Nephron (organoid): ENCODE results near the gene MUC7.

Experiments
- H3K27ac Mint-ChIP-seq, 3 experiments: 2 replicates each; pipeline ENCODE4 v1.8.0; 2020; ENCODE audit warnings: mixed read lengths in 3 of 3, mild to moderate bottlenecking in 2 of 3, moderate library complexity in 1 of 3
- H3K27me3 Mint-ChIP-seq: 2 replicates; pipeline ENCODE4 v1.8.0; 2021; ENCODE audit warnings: low read depth, mild to moderate bottlenecking, moderate library complexity, mixed read lengths
- H3K36me3 Mint-ChIP-seq: 2 replicates; pipeline ENCODE4 v1.8.0; 2020; ENCODE audit warnings: low read depth, mixed read lengths
- H3K4me1 Mint-ChIP-seq: 2 replicates; pipeline ENCODE4 v1.8.0; 2020; ENCODE audit warnings: mixed read lengths
- H3K4me3 Mint-ChIP-seq, 3 experiments: 2 replicates each; pipeline ENCODE4 v1.8.0; 2020; ENCODE audit warnings: mild to moderate bottlenecking in 3 of 3, mixed read lengths in 3 of 3, moderate library complexity in 2 of 3
- H3K9me3 Mint-ChIP-seq: 2 replicates; pipeline ENCODE4 v1.8.0; 2020; ENCODE audit warnings: mixed read lengths
- CTCF ChIP-seq, 3 experiments: fragments of 200-600 bp; sonication (generic); IDR thresholded peaks; one replicate each; pipeline ENCODE4 v1.5.0; 2021; ENCODE audit warnings: antibody characterized with exemption in 3 of 3; ENCODE audit not compliant: unreplicated experiment in 3 of 3

Gene MUC7

GRCh38 chr4:70518269-70518668 lies 46.3 kb downstream of the MUC7 start, which contains the start of gene AMTN:
Gene AMTN (plus strand): TSS chr4:70518569. CDS start chr4:70518778, 209 bp downstream.
- Mint-ChIP-seq H3K27me3 (peaks cover 4% of the 10 kb centered on the region), H3K36me3 (no peaks in the 10 kb centered on the region), H3K27ac (no peak within 1 kb of the TSS), H3K4me1 (no peaks in the 10 kb centered on the region), H3K4me3 (no peak within 1 kb of the TSS), H3K9me3 (no peaks in the 10 kb centered on the region)
- no peak for TF ChIP-seq CTCF (IDR thresholded peaks at IDR 0.05; ENCODE audit: unreplicated experiment in 3 of 3)

GRCh38 chr4:70518716-70519115 lies 46.7 kb downstream of the MUC7 start:
- TF ChIP-seq CTCF (IDR thresholded peaks at IDR 0.05; ENCODE audit: unreplicated experiment in 3 of 3), result no peak
- H3K27ac Mint-ChIP-seq, result no peak overlapping the region
- no peak overlapping the region for H3K4me3 Mint-ChIP-seq
- H3K36me3 Mint-ChIP-seq, result no peaks in the 10 kb centered on the region
- no peaks in the 10 kb centered on the region for H3K9me3 Mint-ChIP-seq
- no peaks in the 10 kb centered on the region for H3K27me3 Mint-ChIP-seq
- no peaks in the 10 kb centered on the region for H3K4me1 Mint-ChIP-seq

- H3K9me3 Mint-ChIP-seq, result no peaks in the 10 kb centered on the region
Measured at GRCh38 chr4:70522626-70523025, 50.6 kb downstream of the MUC7 start.

GRCh38 chr4:70530997-70531396 lies 59.0 kb downstream of the MUC7 start:
- Mint-ChIP-seq H3K9me3 (no peaks in the 10 kb centered on the region), H3K4me3 (no peak overlapping the region), H3K27me3 (no peaks in the 10 kb centered on the region), H3K27ac (no peak overlapping the region), H3K36me3 (no peaks in the 10 kb centered on the region), H3K4me1 (no peaks in the 10 kb centered on the region)
- TF ChIP-seq CTCF (IDR thresholded peaks at IDR 0.05; ENCODE audit: unreplicated experiment in 3 of 3), result no peak

More at GRCh38 chr4:70522626-70523025, 50.6 kb downstream of the MUC7 start:
- Mint-ChIP-seq H3K27ac (no peak overlapping the region), H3K4me3 (no peak overlapping the region), H3K27me3 (no peaks in the 10 kb centered on the region), H3K36me3 (no peaks in the 10 kb centered on the region), H3K4me1 (no peaks in the 10 kb centered on the region)
- no peak for TF ChIP-seq CTCF (IDR thresholded peaks at IDR 0.05; ENCODE audit: unreplicated experiment in 3 of 3)

GRCh38 chr4:70531981-70532380 lies 60.0 kb downstream of the MUC7 start:
- H3K27ac Mint-ChIP-seq, result no peak overlapping the region
- H3K9me3 Mint-ChIP-seq, result no peaks in the 10 kb centered on the region
- H3K4me3 Mint-ChIP-seq, result no peak overlapping the region
- no peaks in the 10 kb centered on the region for H3K4me1 Mint-ChIP-seq
- no peak for TF ChIP-seq CTCF (IDR thresholded peaks at IDR 0.05; ENCODE audit: unreplicated experiment in 3 of 3)
- H3K36me3 Mint-ChIP-seq, result no peaks in the 10 kb centered on the region
- no peaks in the 10 kb centered on the region for H3K27me3 Mint-ChIP-seq
